Breast epithelium (tissue), 4 donors: ENCODE data around the gene ZSCAN16. TPM values are rescaled to one million over a fixed set of nuclear protein-coding genes. Genes with fewer than 3 reads are reported as not detected.

Experiments
- DNase-seq, 2 donors: peaks; one replicate each; pipeline ENCODE4 v3.0.0-alpha.2; 2019; ENCODE audit warnings: low spot score in 2 of 2
- H3K27ac ChIP-seq, 2 donors: fragments of 200-600 bp; sonication (generic) in 1 of 2; one replicate each; pipeline ENCODE4 v1.5.1; 2016 to 2019; ENCODE audit warnings: mild to moderate bottlenecking in 1 of 2
- H3K27me3 ChIP-seq, 2 donors: fragments of 200-600 bp; sonication (generic) in 1 of 2; one replicate each; pipeline versions ENCODE4 v1.5.1 to v1.6.0; 2017 to 2019; ENCODE audit warnings: control low read depth in 1 of 2, mild to moderate bottlenecking in 1 of 2
- H3K36me3 ChIP-seq: fragments of 200-600 bp; one replicate; pipeline ENCODE4 v1.5.1; 2019
- H3K4me1 ChIP-seq, 2 donors: fragments of 200-600 bp; sonication (generic); one replicate each; pipeline ENCODE4 v1.5.1; 2016 to 2019; ENCODE audit warnings: control low read depth in 1 of 2
- H3K4me3 ChIP-seq, 3 donors: fragments of 200-600 bp; sonication (generic); 1 replicate in 2 of 3; 2 replicates in 1 of 3; pipeline ENCODE4 v1.5.1; 2016 to 2019; ENCODE audit warnings: mild to moderate bottlenecking in 3 of 3, moderate library complexity in 2 of 3
- H3K9me3 ChIP-seq, 2 donors: fragments of 200-600 bp; sonication (generic) in 1 of 2; one replicate each; pipeline ENCODE4 v1.5.1; 2016 to 2019; ENCODE audit warnings: control low read depth in 1 of 2
- CTCF ChIP-seq, 3 donors: fragments of 450-650 bp; IDR thresholded peaks; one replicate each; pipeline ENCODE4 v1.5.1; 2016 to 2017; ENCODE audit warnings: antibody characterized with exemption in 3 of 3, mild to moderate bottlenecking in 3 of 3, moderate library complexity in 3 of 3
- POLR2A ChIP-seq: fragments of 450-650 bp; IDR thresholded peaks from one replicate; pipeline ENCODE4 v1.6.1; 2016; ENCODE audit warnings: antibody characterized with exemption, mild to moderate bottlenecking, moderate library complexity
- POLR2AphosphoS5 ChIP-seq, 3 donors: sonication (generic); formaldehyde crosslinking; IDR thresholded peaks; one replicate each; pipeline ENCODE4 v1.6.1; 2017; ENCODE audit warnings: antibody characterized with exemption in 3 of 3
- intact Hi-C: fragments of 100-400 bp; cut with DNase I; formaldehyde crosslinking; loops from one replicate; pipeline ENCODE4 v1.15.1; 2023; ENCODE audit warnings: low total_unique reads
- total RNA-seq, 3 donors: library from RNA; depleted of rRNA; stranded (reverse); fragments of >200 nt; gene quantifications; one replicate each; pipeline ENCODE4 v1.1.0, GENCODE V29; 2016

ZSCAN16 gene
- total RNA-seq, 3 donors from 2014 or later, result 2.7 to 9.8 (median 9.7) TPM

- TF ChIP-seq CTCF (IDR thresholded peaks at IDR 0.05), result no peak
- TF ChIP-seq POLR2AphosphoS5 (IDR thresholded peaks at IDR 0.05), result no peak
- no peak for TF ChIP-seq POLR2A
- no peaks in the 10 kb centered on the region for H3K4me1 ChIP-seq
- DNase-seq, result no peak
- no peak overlapping the region for H3K27ac ChIP-seq
- H3K27me3 ChIP-seq, result no peaks in the 10 kb centered on the region
- H3K4me3 ChIP-seq, result no peak overlapping the region
- H3K9me3 ChIP-seq, result no peaks in the 10 kb centered on the region
- intact Hi-C loops, result no loop called here
- H3K36me3 ChIP-seq, result peaks cover 14% of the 10 kb centered on the region
Observed at GRCh38 chr6:28152531-28152930, 28.1 kb downstream of the ZSCAN16 start.

GRCh38 chr6:28153546-28153945 is 29.1 kb downstream of the ZSCAN16 start:
- no peak for TF ChIP-seq POLR2AphosphoS5 (IDR thresholded peaks at IDR 0.05)
- TF ChIP-seq CTCF (IDR thresholded peaks at IDR 0.05), result no peak
- Histone ChIP-seq H3K4me1 (no peaks in the 10 kb centered on the region), H3K9me3 (no peaks in the 10 kb centered on the region), H3K36me3 (peaks cover 13% of the 10 kb centered on the region), H3K27ac (no peak overlapping the region), H3K4me3 (no peak overlapping the region), H3K27me3 (no peaks in the 10 kb centered on the region)
- intact Hi-C loops, result no loop called here
- no peak for DNase-seq

GRCh38 chr6:28154357-28154756 is 29.9 kb downstream of the ZSCAN16 start:
- intact Hi-C loops, result no loop called here
- peaks cover 5% of the 10 kb centered on the region for H3K36me3 ChIP-seq

GRCh38 chr6:28158318-28158717 is 33.9 kb downstream of the ZSCAN16 start:
- no peak overlapping the region for H3K27ac ChIP-seq
- no peaks in the 10 kb centered on the region for H3K27me3 ChIP-seq
- H3K4me3 ChIP-seq, result no peak overlapping the region
- DNase-seq, result no peak
- peaks cover 3% of the 10 kb centered on the region for H3K36me3 ChIP-seq
- intact Hi-C loops, result no loop called here
- H3K9me3 ChIP-seq, result no peaks in the 10 kb centered on the region
- TF ChIP-seq CTCF (IDR thresholded peaks at IDR 0.05) (no peak), POLR2A (no peak), POLR2AphosphoS5 (IDR thresholded peaks at IDR 0.05) (no peak)
- H3K4me1 ChIP-seq, result no peaks in the 10 kb centered on the region

More at GRCh38 chr6:28154357-28154756, 29.9 kb downstream of the ZSCAN16 start:
- Histone ChIP-seq H3K27me3 (no peaks in the 10 kb centered on the region), H3K9me3 (no peaks in the 10 kb centered on the region), H3K4me1 (no peaks in the 10 kb centered on the region), H3K4me3 (no peak overlapping the region), H3K27ac (no peak overlapping the region)
- no peak for DNase-seq
- no peak for TF ChIP-seq POLR2AphosphoS5 (IDR thresholded peaks at IDR 0.05)

- Histone ChIP-seq H3K36me3 (peaks cover 1% of the 10 kb centered on the region), H3K4me1 (no peaks in the 10 kb centered on the region), H3K4me3 (no peak overlapping the region), H3K9me3 (no peaks in the 10 kb centered on the region), H3K27ac (no peak overlapping the region), H3K27me3 (no peaks in the 10 kb centered on the region)
- DNase-seq, result no peak
- intact Hi-C loops, result no loop called here
- no peak for TF ChIP-seq CTCF (IDR thresholded peaks at IDR 0.05)
- TF ChIP-seq POLR2AphosphoS5 (IDR thresholded peaks at IDR 0.05), result no peak
- no peak for TF ChIP-seq POLR2A
Observed at GRCh38 chr6:28159029-28159607, 34.7 kb downstream of the ZSCAN16 start.

GRCh38 chr6:28160233-28160632 is 35.8 kb downstream of the ZSCAN16 start:
- no peaks in the 10 kb centered on the region for H3K4me1 ChIP-seq

More at GRCh38 chr6:28160233-28160632, 35.8 kb downstream of the ZSCAN16 start:
- intact Hi-C loops, result no loop called here
- no peak for DNase-seq
- Histone ChIP-seq H3K27me3 (no peaks in the 10 kb centered on the region), H3K4me3 (no peak overlapping the region), H3K9me3 (no peaks in the 10 kb centered on the region), H3K27ac (no peak overlapping the region), H3K36me3 (no peaks in the 10 kb centered on the region)
- TF ChIP-seq POLR2AphosphoS5 (IDR thresholded peaks at IDR 0.05) (no peak), POLR2A (no peak), CTCF (IDR thresholded peaks at IDR 0.05) (no peak)
